ENCODE measurements around the gene ART4.

GRCh38 chr12:14803830-14804160, 39.5 kb downstream of the ART4 start:
- TF ChIP-seq CSDC2 (CRISPR knock-in tag; IDR thresholded peaks at IDR 0.05) = no peak
- no peak for TF ChIP-seq ZFP3 (CRISPR knock-in tag; IDR thresholded peaks at IDR 0.05)
- TF ChIP-seq ZNF70 (CRISPR knock-in tag; IDR thresholded peaks at IDR 0.05) = no peak
- TF ChIP-seq BACH2 (CRISPR knock-in tag; IDR thresholded peaks at IDR 0.05; ENCODE audit: borderline replicate concordance) = no peak
- TF ChIP-seq POU6F1 (CRISPR knock-in tag; IDR thresholded peaks at IDR 0.05; ENCODE audit: borderline replicate concordance, low read depth) = no peak
- TF ChIP-seq SNAI2 (CRISPR knock-in tag; IDR thresholded peaks at IDR 0.05) = no peak
- no peak for TF ChIP-seq PATZ1 (CRISPR knock-in tag; IDR thresholded peaks at IDR 0.05; ENCODE audit: borderline replicate concordance)
- TF ChIP-seq GLIS3 (CRISPR knock-in tag; IDR thresholded peaks at IDR 0.05) = no peak
- TF ChIP-seq CREB5 (CRISPR knock-in tag; IDR thresholded peaks at IDR 0.05; ENCODE audit: low read depth) = no peak
- TF ChIP-seq, protein P1, sequence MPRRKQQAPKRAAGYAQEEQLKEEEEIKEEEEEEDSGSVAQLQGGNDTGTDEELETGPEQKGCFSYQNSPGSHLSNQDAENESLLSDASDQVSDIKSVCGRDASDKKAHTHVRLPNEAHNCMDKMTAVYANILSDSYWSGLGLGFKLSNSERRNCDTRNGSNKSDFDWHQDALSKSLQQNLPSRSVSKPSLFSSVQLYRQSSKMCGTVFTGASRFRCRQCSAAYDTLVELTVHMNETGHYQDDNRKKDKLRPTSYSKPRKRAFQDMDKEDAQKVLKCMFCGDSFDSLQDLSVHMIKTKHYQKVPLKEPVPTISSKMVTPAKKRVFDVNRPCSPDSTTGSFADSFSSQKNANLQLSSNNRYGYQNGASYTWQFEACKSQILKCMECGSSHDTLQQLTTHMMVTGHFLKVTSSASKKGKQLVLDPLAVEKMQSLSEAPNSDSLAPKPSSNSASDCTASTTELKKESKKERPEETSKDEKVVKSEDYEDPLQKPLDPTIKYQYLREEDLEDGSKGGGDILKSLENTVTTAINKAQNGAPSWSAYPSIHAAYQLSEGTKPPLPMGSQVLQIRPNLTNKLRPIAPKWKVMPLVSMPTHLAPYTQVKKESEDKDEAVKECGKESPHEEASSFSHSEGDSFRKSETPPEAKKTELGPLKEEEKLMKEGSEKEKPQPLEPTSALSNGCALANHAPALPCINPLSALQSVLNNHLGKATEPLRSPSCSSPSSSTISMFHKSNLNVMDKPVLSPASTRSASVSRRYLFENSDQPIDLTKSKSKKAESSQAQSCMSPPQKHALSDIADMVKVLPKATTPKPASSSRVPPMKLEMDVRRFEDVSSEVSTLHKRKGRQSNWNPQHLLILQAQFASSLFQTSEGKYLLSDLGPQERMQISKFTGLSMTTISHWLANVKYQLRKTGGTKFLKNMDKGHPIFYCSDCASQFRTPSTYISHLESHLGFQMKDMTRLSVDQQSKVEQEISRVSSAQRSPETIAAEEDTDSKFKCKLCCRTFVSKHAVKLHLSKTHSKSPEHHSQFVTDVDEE (CRISPR knock-in tag; IDR thresholded peaks at IDR 0.05) = no peak

Measured in SK-N-SH treated with all-trans-retinoic acid at 6 μM for 48 hours (cell line).